Naive thymus-derived CD4-positive, alpha-beta T cell (primary cell): ENCODE data around the gene CYP2W1. TPM values are rescaled to one million over a fixed set of nuclear protein-coding genes. Genes with fewer than 3 reads are reported as not detected.
"Not testable (repeated sequence)": the region's sequence is repeated elsewhere in the genome, so short reads cannot be mapped to it uniquely, and the experiment has no call there.

Source experiments
- ATAC-seq: fragments of 150-1000 bp; cut with Tn5 transposase; 2 replicates; pipeline ENCODE4 v1.10.0; 2021; ENCODE audit warnings: mild to moderate bottlenecking, moderate library complexity
- CTCF ChIA-PET: fragments of 350-600 bp; sonication (Branson Sonifier 250); formaldehyde crosslinking; loops from one replicate; lab custom pipeline; 2021; ENCODE audit warnings: antibody characterized with exemption; lab: Charles Lee
- POLR2A ChIA-PET: fragments of 350-600 bp; sonication (Branson Sonifier 250); formaldehyde crosslinking; loops from one replicate; lab custom pipeline; 2021; ENCODE audit warnings: antibody characterized with exemption, inconsistent platforms; lab: Charles Lee
- DNase-seq, 9 donors: peaks; one replicate each; pipeline versions ENCODE4 v3.0.0 to v3.0.0-alpha.2; 2020 to 2022; ENCODE audit warnings: mixed read lengths in 1 of 9
- H3K27ac ChIP-seq: one replicate; pipeline ENCODE4 v1.7.0; 2013; ENCODE audit warnings: mild to moderate bottlenecking, low read depth, low read length, moderate library complexity
- H3K27me3 ChIP-seq, 2 donors: one replicate each; pipeline ENCODE4 v1.7.0; 2013; ENCODE audit warnings: low read length in 2 of 2, mild to moderate bottlenecking in 2 of 2, moderate library complexity in 2 of 2; ENCODE audit not compliant: control insufficient read depth in 2 of 2, insufficient read depth in 2 of 2
- H3K36me3 ChIP-seq, 3 experiments: 1 replicate in 2 of 3; 2 replicates in 1 of 3; pipeline ENCODE4 v1.7.0; 2013; ENCODE audit warnings: low read length in 3 of 3, mild to moderate bottlenecking in 3 of 3, moderate library complexity in 1 of 3; ENCODE audit not compliant: insufficient read depth in 3 of 3, control insufficient read depth in 2 of 3
- H3K4me1 ChIP-seq, 2 donors: one replicate each; pipeline ENCODE4 v1.7.0; 2013; ENCODE audit warnings: low read length in 2 of 2, mild to moderate bottlenecking in 2 of 2, moderate library complexity in 1 of 2; ENCODE audit not compliant: control insufficient read depth in 2 of 2, insufficient read depth in 2 of 2
- H3K4me3 ChIP-seq: 2 replicates; pipeline ENCODE4 v1.7.0; 2013; ENCODE audit warnings: mild to moderate bottlenecking, low read length
- H3K9me3 ChIP-seq, 3 experiments: 1 replicate in 2 of 3; 2 replicates in 1 of 3; pipeline ENCODE4 v1.7.0; 2013; ENCODE audit warnings: low read length in 3 of 3; ENCODE audit not compliant: control insufficient read depth in 2 of 3
- H3K27ac Mint-ChIP-seq, 9 donors: one replicate each; pipeline ENCODE4 v1.8.0; 2020 to 2022; ENCODE audit warnings: mixed read lengths in 9 of 9, mild to moderate bottlenecking in 8 of 9, moderate library complexity in 5 of 9, inconsistent platforms in 2 of 9
- H3K27me3 Mint-ChIP-seq, 5 donors: one replicate each; pipeline ENCODE4 v1.8.0; 2021 to 2022; ENCODE audit warnings: mixed read lengths in 5 of 5, mild to moderate bottlenecking in 1 of 5
- H3K36me3 Mint-ChIP-seq, 5 donors: one replicate each; pipeline ENCODE4 v1.8.0; 2020 to 2022; ENCODE audit warnings: mixed read lengths in 5 of 5, mild to moderate bottlenecking in 3 of 5, inconsistent platforms in 1 of 5
- H3K4me1 Mint-ChIP-seq, 7 donors: one replicate each; pipeline ENCODE4 v1.8.0; 2020 to 2022; ENCODE audit warnings: mixed read lengths in 7 of 7, mild to moderate bottlenecking in 3 of 7, inconsistent platforms in 1 of 7
- H3K4me3 Mint-ChIP-seq, 10 donors: one replicate each; pipeline ENCODE4 v1.8.0; 2020 to 2022; ENCODE audit warnings: mild to moderate bottlenecking in 10 of 10, mixed read lengths in 10 of 10, moderate library complexity in 6 of 10, inconsistent platforms in 2 of 10
- H3K9me3 Mint-ChIP-seq, 11 donors: one replicate each; pipeline ENCODE4 v1.8.0; 2020 to 2022; ENCODE audit warnings: mixed read lengths in 11 of 11, mild to moderate bottlenecking in 4 of 11, inconsistent platforms in 1 of 11, moderate library complexity in 1 of 11
- intact Hi-C, 2 donors: fragments of 100-400 bp; cut with micrococcal nuclease; formaldehyde crosslinking; loops; one replicate each; pipeline ENCODE4 v1.15.1; 2023
- polyA plus RNA-seq, 2 donors: library from polyadenylated mRNA; unstranded; fragments of 300-500 nt; fragmentation: Illumina TruSeq; gene quantifications; one replicate each; pipeline ENCODE4 v1.2.3, GENCODE V29; 2021
- total RNA-seq, 6 experiments: library from RNA in 5 of 6; stranded (reverse) in 5 of 6; gene quantifications; 1 replicate in 5 of 6; 2 replicates in 1 of 6; pipeline ENCODE4 v1.2.3 and lab custom pipeline; 2021 to 2026

Gene CYP2W1
- total and polyA plus RNA-seq, 7 experiments from 2014 or later: not detected

DNA sequence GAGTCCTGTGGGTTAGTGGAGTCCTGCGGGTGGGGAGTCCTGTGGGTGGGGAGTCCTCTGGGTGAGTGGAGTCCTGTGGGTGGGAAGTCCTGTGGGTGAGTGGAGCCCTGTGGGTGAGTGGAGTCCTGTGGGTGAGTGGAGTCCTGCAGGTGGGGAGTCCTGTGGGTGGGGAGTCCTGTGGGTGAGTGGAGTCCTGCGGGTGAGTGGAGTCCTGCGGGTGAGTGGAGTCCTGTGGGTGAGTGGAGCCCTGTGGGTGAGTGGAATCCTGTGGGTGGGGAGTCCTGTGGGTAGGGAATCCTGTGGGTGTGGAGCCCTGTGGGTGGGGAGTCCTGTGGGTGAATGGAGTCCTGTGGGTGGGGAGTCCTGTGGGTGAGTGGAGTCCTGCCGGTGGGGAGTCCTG, 19.0 kb downstream of the CYP2W1 start:
- H3K27me3 ChIP-seq, H3K4me3 ChIP-seq, ATAC-seq, H3K4me1 Mint-ChIP-seq, H3K36me3 Mint-ChIP-seq, H3K9me3 Mint-ChIP-seq, H3K4me3 Mint-ChIP-seq, H3K27ac Mint-ChIP-seq, H3K9me3 ChIP-seq, H3K27ac ChIP-seq, POLR2A ChIA-PET, DNase-seq, CTCF ChIA-PET, intact Hi-C loops, H3K4me1 ChIP-seq, H3K27me3 Mint-ChIP-seq: not testable (repeated sequence)
- peaks cover 0 to 26% (median 0%) of the 10 kb centered on the region in 3 experiments for H3K36me3 ChIP-seq

GRCh38 chr7:1002445-1002844, 19.5 kb downstream of the CYP2W1 start:
- peaks cover 0 to 26% (median 0%) of the 10 kb centered on the region in 3 experiments for H3K36me3 ChIP-seq
- ATAC-seq, H3K4me3 ChIP-seq, H3K27me3 ChIP-seq, CTCF ChIA-PET, H3K27me3 Mint-ChIP-seq, H3K27ac Mint-ChIP-seq, H3K36me3 Mint-ChIP-seq, H3K27ac ChIP-seq, intact Hi-C loops, H3K4me1 Mint-ChIP-seq, DNase-seq, H3K9me3 Mint-ChIP-seq, H3K4me3 Mint-ChIP-seq, H3K4me1 ChIP-seq, H3K9me3 ChIP-seq, POLR2A ChIA-PET: not testable (repeated sequence)

GRCh38 chr7:1004018-1004852, 21.3 kb downstream of the CYP2W1 start:
- Mint-ChIP-seq H3K4me3 (no peak overlapping the region), H3K36me3 (peaks cover 0 to 12% (median 2%) of the 10 kb centered on the region in 5 donors), H3K27me3 (no peaks in the 10 kb centered on the region), H3K9me3 (peaks cover 0 to 3% (median 0%) of the 10 kb centered on the region in 11 donors), H3K4me1 (peaks cover 0 to 5% (median 0%) of the 10 kb centered on the region in 7 donors), H3K27ac (no peak overlapping the region)
- ATAC-seq (peak; percentile 32), DNase-seq (no peak)
- Histone ChIP-seq H3K27me3 (no peaks in the 10 kb centered on the region), H3K4me3 (no peak overlapping the region), H3K36me3 (peaks cover 0 to 30% (median 0%) of the 10 kb centered on the region in 3 experiments), H3K27ac (no peak overlapping the region), H3K9me3 (no peaks in the 10 kb centered on the region), H3K4me1 (no peaks in the 10 kb centered on the region)
- CTCF ChIA-PET: no interaction called here
- POLR2A ChIA-PET: interaction anchor here (0.8 kb wide), 1 partner anchor 41 kb away, joined by 3 read pairs; no protein-coding TSS in a partner anchor
- intact Hi-C loops: no loop called here

DNA sequence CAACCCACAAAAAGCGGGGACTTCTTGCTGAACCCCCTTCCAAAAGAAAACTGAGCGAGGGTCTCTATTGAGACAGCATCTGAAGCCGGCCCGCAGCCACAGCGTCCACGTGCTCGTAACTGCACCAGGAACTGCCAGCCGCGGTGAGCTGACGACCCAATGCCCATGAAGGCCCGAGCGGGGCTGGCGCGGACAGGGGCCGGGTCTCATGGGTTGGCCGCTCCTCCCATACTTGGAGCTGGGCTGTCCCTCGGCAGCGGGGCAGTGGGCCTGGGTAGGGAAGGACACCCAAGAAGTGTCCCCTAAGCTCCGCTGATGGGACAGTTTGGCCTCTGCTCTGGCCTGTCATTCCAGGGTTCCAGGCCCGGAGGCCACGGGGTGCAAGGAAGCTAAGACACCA, 22.3 kb downstream of the CYP2W1 start:
- Histone ChIP-seq H3K36me3 (peaks cover 0 to 33% (median 0%) of the 10 kb centered on the region in 3 experiments), H3K4me1 (no peaks in the 10 kb centered on the region), H3K4me3 (no peak overlapping the region), H3K27me3 (no peaks in the 10 kb centered on the region), H3K9me3 (no peaks in the 10 kb centered on the region), H3K27ac (no peak overlapping the region)
- H3K4me1 Mint-ChIP-seq: peaks cover 0 to 8% (median 0%) of the 10 kb centered on the region in 7 donors
- DNase-seq (no peak), ATAC-seq (no peak)
- H3K4me3 Mint-ChIP-seq: no peak overlapping the region
- ChIA-PET POLR2A (no interaction called here), CTCF (interaction anchor here (0.6 to 1.2 kb wide), 2 partner anchors 61 to 642 kb away, joined by 3 to 4 read pairs; no protein-coding TSS in a partner anchor)
- peaks cover 0 to 17% (median 4%) of the 10 kb centered on the region in 5 donors for H3K36me3 Mint-ChIP-seq
- H3K27me3 Mint-ChIP-seq: no peaks in the 10 kb centered on the region
- no peak overlapping the region for H3K27ac Mint-ChIP-seq
- H3K9me3 Mint-ChIP-seq: peaks cover 0 to 3% (median 0%) of the 10 kb centered on the region in 11 donors
- intact Hi-C loops: no loop called here

- POLR2A ChIA-PET: no interaction called here
- CTCF ChIA-PET: no interaction called here
- DNase-seq (no peak), ATAC-seq (no peak)
- Mint-ChIP-seq H3K9me3 (peaks cover 0 to 4% (median 0%) of the 10 kb centered on the region in 11 donors), H3K27ac (no peak overlapping the region), H3K27me3 (no peaks in the 10 kb centered on the region), H3K36me3 (peaks cover 0 to 14% (median 4%) of the 10 kb centered on the region in 5 donors), H3K4me1 (peaks cover 6 to 12% (median 10%) of the 10 kb centered on the region in 7 donors), H3K4me3 (no peak overlapping the region)
- no peaks in the 10 kb centered on the region for H3K27me3 ChIP-seq
- H3K9me3 ChIP-seq: no peaks in the 10 kb centered on the region
- H3K4me1 ChIP-seq: peaks cover 5 to 10% of the 10 kb centered on the region in 2 donors
- H3K4me3 ChIP-seq: no peak overlapping the region
- H3K36me3 ChIP-seq: peaks cover 0 to 33% (median 0%) of the 10 kb centered on the region in 3 experiments
- intact Hi-C loops: no loop called here
- no peak overlapping the region for H3K27ac ChIP-seq
Measured at GRCh38 chr7:1007901-1008300, 24.9 kb downstream of the CYP2W1 start.

GRCh38 chr7:1008733-1009363, 25.9 kb downstream of the CYP2W1 start:
- intact Hi-C loops: no loop called here
- peaks cover 0 to 33% (median 0%) of the 10 kb centered on the region in 3 experiments for H3K36me3 ChIP-seq
- no peaks in the 10 kb centered on the region for H3K9me3 ChIP-seq
- no peak for ATAC-seq
- Mint-ChIP-seq H3K4me3 (no peak overlapping the region), H3K9me3 (peaks cover 0 to 4% (median 0%) of the 10 kb centered on the region in 11 donors), H3K27ac (peak overlapping the region in 1 of 9 donors; percentile 25), H3K4me1 (peaks cover 10 to 16% (median 11%) of the 10 kb centered on the region in 7 donors), H3K27me3 (no peaks in the 10 kb centered on the region), H3K36me3 (peaks cover 0 to 14% (median 4%) of the 10 kb centered on the region in 5 donors)
- H3K4me3 ChIP-seq: no peak overlapping the region
- no peak for DNase-seq
- POLR2A ChIA-PET: no interaction called here
- no peaks in the 10 kb centered on the region for H3K27me3 ChIP-seq
- no peak overlapping the region for H3K27ac ChIP-seq
- CTCF ChIA-PET: no interaction called here
- H3K4me1 ChIP-seq: peaks cover 5 to 10% of the 10 kb centered on the region in 2 donors
